A673 (cell line): ENCODE results near the gene KRTAP25-1.

Source experiments
- CTCF ChIP-seq: fragments of 300-800, 200-600 bp; sonication (generic); conservative IDR thresholded peaks from 2 replicates; pipeline ENCODE4 v1.5.1; 2017; ENCODE audit warnings: low read depth, mild to moderate bottlenecking, antibody characterized with exemption, low read length, moderate library complexity, mixed read lengths
- EZH2 ChIP-seq: fragments of 200-600 bp; sonication (generic); IDR thresholded peaks from 2 replicates; pipeline ENCODE4 v1.6.1; 2017; ENCODE audit warnings: borderline replicate concordance, low read depth, mild to moderate bottlenecking, mixed read lengths, antibody characterized with exemption, low read length; ENCODE audit not compliant: poor library complexity, severe bottlenecking

GRCh38 chr21:30249936-30250335 lies 39.4 kb downstream of the KRTAP25-1 start:
- TF ChIP-seq CTCF (no peak), EZH2 (no peak)
